ENCODE data around the gene CDPF1.
"Not testable (repeated sequence)": the region's sequence is repeated elsewhere in the genome, so short reads cannot be mapped to it uniquely, and the experiment has no call there.

CDPF1 gene

GRCh38 chr22:46281866-46282678, 32.0 kb upstream of the CDPF1 start:
- DNase-seq, result no peak

- no peak for DNase-seq
These were observed 31.0 kb upstream of the CDPF1 start for GRCh38 chr22:46280999-46281623.

GRCh38 chr22:46280063-46280817, 30.1 kb upstream of the CDPF1 start:
- no peak for DNase-seq

DNA sequence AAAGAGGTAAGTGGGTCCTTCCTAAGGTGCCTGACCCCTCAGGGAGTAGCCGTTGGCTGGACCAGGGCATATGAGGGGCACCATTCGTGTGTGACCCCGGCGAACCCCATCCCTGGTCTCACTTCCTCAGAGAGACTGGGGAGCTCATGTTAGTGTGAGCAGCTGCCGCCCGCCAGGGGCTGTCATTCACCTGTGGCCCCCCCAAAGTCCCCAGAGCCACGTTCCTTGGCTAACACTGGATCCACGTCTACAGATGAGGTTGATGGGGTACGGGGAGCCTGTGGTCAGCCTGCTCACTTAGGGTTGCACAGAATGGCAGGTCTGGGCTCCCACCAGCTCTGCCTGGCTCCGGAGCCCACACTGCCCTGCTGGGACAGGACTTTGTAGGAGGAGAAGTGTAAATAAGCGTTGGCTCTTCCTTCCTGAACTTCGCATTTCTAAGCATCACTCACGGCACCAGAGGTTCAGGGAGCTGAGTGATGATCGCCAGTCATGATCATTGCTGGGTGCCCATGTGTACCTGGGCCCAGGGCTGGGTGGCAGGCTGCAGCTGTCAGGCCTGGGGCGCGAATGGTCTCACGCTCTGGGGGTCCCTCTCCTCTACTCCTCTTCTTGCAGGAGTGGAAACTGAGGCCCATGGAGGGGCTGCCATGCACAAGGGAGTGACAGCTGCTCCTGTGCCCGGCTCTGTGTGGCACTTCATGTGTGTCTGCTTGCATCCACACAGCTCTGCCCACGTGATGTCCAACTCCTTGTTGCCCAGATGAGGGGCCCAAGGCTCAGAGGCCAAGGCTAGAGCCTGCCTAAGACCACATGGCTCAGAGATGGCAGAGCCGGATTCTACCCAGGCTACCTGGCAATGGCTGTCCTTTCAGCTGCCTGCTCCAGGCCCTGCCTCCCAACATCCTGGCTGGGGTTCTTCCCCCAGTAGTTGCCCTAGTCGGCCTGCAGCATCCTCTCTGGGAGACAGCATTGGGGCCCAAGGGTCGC, 28.9 kb upstream of the CDPF1 start:
- no peak for DNase-seq

DNA sequence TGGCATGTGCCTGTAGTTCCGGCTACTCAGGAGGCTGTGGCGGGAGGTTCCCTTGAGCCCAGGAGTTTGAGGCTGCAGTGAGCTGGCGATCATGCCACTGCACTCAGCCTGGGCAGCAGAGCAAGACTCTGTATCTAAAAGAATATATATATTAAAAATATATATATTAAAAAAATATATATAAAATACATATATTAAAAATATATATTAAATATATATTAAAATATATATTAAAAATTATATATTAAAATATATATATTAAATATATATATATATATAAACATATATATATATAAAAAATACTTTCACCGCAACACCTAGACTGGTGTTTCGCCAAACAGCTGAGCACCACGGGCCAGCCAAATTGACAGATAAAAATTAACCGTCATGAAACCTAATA, 26.5 kb upstream of the CDPF1 start:
- no peak for DNase-seq

DNA sequence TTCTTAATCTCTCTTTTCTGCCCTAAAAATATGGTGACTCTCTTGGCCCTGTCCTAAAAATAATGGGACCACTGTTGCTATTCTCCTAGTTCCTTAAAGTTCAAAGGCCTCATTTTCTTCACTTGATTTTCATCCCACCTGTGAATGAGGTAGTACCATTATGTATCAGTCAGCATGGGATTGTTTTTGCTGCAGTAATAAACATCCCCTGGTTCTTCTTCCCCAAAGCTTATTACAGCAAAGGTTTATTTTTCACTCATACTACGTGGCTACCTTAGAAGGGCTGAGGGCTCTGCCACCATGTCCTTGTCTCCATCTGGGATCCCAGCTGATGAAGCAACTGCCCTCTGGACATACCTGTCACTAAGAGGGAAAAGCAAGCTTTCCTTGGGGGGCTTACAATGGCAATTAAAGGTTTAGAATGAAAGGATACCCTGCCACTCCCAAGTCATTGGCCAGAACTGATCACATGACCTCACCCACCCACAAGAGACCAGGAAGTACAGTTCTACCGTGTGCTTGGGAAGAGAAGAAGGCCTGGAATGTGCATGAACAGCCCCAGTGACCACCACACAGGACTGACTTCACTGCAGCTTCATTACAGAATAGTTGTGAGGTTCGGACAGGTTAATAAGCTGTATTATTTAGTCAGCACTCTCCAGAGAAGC, 25.5 kb upstream of the CDPF1 start:
- no peak for DNase-seq

DNA sequence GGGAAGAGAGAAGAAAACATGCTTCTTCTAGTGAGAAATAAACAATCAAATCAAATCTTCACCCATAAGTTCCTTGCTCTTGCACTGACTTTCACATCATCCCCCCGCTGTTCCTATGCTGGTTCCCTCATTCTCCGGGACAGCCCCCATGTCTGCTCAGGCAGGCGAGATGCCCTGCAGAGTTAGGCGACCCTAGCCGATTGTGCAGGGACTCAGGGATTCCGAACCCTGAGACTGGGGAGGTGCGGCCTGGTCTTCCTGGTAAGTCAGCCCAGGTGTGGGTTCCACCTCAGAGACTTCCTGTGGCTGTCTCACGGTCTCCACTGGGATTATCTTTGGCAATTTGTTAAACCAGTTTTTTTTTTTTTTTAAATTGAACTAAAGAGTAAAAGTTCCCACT, 24.3 kb upstream of the CDPF1 start:
- no peak for DNase-seq

DNA sequence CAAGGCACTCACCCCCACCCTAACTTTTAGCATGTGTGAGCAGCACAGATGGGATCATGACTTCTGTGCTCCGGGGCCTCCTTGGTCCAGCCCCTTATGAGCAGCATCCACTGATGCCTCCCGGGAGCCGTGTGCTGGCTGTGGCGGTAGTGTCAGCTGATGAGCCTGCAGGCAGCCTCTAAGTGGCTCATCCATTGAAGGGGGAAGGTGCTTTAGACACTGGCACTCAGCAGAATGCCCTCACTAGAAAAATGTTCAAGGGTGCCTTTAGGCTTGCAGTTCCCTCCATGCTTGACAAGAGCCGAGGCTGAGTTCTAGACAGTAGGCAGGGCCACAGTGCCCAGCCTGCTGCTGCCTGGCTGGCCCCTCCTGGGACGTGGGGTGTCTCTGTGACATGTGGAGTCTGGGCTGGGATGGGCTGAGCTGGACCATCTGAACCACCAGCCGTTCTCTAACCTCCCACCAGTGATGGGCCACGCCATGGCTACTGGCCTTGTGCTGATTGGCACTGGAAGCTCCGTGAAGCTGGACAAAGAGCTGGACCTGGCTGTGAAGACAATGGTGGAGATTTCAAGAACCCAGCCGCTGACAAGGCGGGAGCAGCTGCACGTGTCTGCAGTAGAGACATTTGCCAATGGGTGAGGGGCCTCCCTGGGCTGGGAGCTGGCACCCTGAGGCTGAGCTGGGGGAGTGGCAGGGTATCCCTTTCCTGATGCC, 23.5 kb upstream of the CDPF1 start:
- DNase-seq, result no peak

DNA sequence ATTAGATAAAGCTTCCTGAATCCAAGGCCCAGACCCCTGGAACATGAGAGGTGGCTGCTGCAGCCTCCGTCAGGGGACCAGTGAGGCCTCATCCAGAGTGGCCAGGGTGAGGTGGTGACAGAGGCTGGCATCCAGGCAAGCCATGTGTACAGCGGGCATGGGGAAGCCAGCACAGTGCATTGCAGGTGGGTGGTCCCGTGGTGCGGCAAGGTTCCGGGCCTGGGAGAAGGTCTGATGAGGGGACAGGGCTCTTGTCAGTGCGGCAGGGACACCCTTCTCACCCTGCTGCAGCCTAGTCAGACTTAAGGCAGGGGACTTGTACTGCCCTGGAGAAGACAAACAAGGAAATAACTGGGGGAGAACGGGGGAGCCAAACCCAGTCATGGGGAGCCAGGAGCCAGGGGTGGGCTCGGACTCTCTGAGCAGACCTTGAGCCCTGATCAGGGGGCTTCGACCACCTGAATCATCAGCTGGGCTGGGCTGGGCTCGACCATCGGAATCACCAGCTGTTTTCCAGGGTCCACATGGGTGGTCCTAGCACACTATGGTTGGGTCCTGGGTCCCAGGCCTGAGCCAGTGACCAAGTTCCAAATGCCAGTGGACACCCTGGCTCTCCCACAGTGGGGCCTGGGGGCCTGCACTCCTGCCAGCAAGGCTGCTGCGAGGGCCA, 22.8 kb upstream of the CDPF1 start:
- no peak for DNase-seq

GRCh38 chr22:46272196-46272595, 22.1 kb upstream of the CDPF1 start:
- DNase-seq, result no peak

DNA sequence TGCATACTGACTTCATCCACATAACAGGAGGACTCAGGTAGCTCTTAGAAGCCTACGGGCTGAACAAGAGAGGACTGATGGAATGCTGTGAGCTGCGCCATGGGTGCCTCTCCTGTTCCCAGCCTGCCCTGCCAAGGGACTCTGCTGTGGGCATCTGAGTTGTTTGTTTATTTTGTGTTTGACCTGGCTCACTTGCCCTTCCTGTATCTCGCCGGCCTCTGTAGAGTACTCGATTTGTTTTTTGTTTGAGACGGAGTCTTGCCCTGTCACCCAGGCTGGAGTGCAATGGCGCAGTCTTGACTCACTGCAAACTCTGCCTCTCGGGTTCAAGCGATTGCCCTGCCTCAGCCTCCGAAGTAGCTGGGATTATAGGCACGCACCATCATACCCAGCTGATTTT, 19.5 kb upstream of the CDPF1 start:
- DNase-seq, result no peak

DNA sequence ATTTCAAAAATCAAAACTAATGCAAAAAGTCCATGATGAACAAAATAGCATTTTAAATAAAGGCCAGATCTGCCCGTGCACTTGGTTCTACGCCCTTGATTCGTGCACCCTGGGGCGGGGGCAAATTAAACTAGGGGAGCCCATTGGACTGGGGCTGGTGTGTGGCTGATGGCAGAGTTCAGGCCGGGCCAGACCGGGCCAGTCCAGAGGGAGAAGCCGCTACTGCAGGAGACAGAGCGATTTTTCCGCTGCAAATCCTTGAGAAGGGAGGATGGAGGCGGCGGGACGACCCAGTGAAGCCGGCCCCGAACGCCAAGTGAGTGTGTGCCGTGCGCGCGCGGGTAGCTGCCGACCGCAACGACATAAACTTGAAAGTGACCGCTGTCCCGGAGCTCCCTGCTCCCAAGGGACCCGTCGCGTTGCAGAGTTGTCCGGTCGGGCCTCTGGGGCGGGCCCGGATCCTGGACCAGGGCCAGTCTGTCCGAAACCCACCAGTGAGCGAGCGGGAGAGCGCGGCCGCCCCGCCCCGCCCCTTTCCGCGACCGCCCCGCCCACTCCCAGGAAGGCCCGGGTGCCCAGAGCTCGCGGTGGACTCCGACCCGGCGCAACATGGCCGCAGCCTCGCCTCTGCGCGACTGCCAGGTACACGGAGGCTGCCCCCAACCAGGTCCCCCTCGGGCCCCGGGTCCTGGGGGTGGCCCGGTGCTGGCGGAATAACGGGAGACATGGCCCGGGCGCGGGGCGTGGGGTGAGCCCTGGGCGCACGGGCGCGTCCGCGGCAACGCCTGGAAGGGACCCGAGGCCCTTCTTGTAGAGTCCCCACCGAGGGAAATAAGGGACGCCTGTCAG, 17.6 kb upstream of the CDPF1 start, which contains the start of gene TTC38:
Gene TTC38, plus strand, starts transcription at position 578 of the 849 bp plus-strand sequence. Its CDS starts 32 bp downstream, at position 610.
- peak; percentile 33 for DNase-seq

- DNase-seq, result not testable (repeated sequence)
These were observed 15.5 kb upstream of the CDPF1 start for GRCh38 chr22:46265627-46266026.

- not testable (repeated sequence) for DNase-seq
These were observed 14.4 kb upstream of the CDPF1 start for GRCh38 chr22:46264520-46264919.

DNA sequence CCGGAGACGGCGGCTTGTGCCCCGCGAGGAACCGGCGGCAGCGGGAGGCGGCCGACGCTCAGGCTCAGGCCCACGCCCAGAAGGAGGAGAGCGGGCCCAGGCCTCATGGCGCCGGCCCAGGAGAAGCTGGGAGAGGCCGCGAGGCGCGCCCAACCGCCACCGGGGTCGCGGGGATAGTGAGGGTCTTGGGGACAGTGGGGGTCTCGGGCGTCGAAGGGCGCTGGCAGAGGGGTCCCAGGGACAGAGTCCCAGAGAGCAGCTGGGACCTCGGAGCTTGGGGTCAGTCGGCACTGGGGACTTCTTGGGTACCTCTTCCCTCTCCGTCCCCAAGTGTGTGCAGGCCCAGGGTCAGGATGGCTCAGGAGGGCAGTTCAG, 13.1 kb upstream of the CDPF1 start, which contains the start of gene PKDREJ:
Gene PKDREJ, minus strand, starts transcription at position 128 of the 375 bp plus-strand sequence. Its CDS starts 21 bp downstream, at position 107.
- no peak for DNase-seq

- DNase-seq, result no peak
These were observed 12.5 kb upstream of the CDPF1 start for GRCh38 chr22:46262449-46263215.

GRCh38 chr22:46260038-46260437, 9.9 kb upstream of the CDPF1 start:
- DNase-seq, result no peak

DNA sequence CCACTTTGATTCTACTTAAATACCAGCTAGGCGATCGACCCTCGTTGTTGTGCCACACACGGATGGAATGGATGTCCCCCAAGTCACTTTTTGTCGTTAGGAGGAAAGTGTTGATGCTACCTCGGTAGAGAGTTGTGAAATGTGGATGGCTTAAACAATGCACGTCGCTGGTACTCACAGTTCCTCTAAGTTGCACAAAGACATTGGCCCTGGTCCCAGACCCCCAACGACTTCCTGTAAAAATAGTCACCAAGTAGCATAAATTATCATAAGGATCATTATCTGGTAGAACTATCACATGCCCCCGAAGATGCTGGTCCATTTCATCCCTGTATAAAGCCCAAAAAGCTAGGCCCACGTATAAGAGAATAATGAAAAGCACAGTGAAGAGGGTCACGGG, 9.3 kb upstream of the CDPF1 start:
- no peak for DNase-seq
